H1 (cell line): ENCODE data around the gene ZNHIT3. TPM values are rescaled to one million over a fixed set of nuclear protein-coding genes. Genes with fewer than 3 reads are reported as not detected.

Source experiments
- KDM5A ChIP-seq: fragments of 200-600 bp; IDR thresholded peaks from 2 replicates; pipeline ENCODE4 v1.7.1; 2012; ENCODE audit warnings: mild to moderate bottlenecking, low read length, inconsistent platforms, mixed read lengths
- TEAD4 ChIP-seq: IDR thresholded peaks from 2 replicates; pipeline ENCODE4 v1.6.1; 2012; ENCODE audit warnings: low read depth, low read length, inconsistent platforms, mixed read lengths
- polyA plus RNA-seq, 7 experiments: library from polyadenylated mRNA; depleted of rRNA in 3 of 7; stranded (reverse) in 5 of 7; unstranded in 2 of 7; fragments of >200 nt in 5 of 7; fragments of 200-250 nt in 2 of 7; gene quantifications; 1 replicate in 5 of 7; 2 replicates in 1 of 7; 4 replicates in 1 of 7; pipeline versions ENCODE4 v1.2.1 to v1.2.3, GENCODE V29; 2011 to 2013; ENCODE audit warnings: missing spikeins in 2 of 7, mixed read lengths in 2 of 7
- total RNA-seq: library from RNA; stranded (reverse); fragmentation: NEBNext Ultra II Directional; extraction: Animal tissue kit (Norgen Biotek cat#: 25700); gene quantifications from 2 replicates; pipeline ENCODE4 v1.2.1, GENCODE V29; 2021

Gene ZNHIT3
- total and polyA plus RNA-seq, 2 of the 8 experiments (the other 6 are each of a cell fraction or from before 2014, with no cell fraction given) = 59.1 to 147 TPM

DNA sequence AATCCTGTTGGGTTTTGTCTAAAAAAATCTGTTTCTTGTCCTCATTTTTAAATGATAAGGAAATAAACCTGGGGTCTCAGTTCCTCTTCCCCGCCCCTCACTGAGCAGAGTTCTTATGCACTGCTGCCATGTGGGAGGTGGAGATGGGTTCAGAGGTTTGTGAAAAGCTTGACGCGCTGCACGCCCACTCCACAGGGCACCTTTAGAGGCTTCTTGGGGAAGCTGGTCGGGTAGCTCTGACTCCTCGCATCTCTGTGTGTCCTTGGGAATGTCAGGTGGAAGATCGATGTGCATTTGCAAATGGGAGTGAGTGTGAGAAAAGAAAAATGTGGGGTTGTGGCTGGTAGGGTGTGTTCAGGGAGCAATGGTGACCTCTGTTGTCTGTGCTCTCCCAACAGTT lies 4.7 kb upstream of the ZNHIT3 start (continued):
- no peak for TF ChIP-seq KDM5A
- TF ChIP-seq TEAD4 = no peak
